Body of pancreas (tissue), 4 donors: ENCODE measurements around the gene SLC27A1.

Source experiments
- CTCF ChIP-seq, 7 experiments: fragments of 450-650 bp in 4 of 7; fragments of 200-600 bp in 3 of 7; sonication (generic) in 3 of 7; IDR thresholded peaks; one replicate each; pipeline ENCODE4 v1.5.1; 2016 to 2019; ENCODE audit warnings: antibody characterized with exemption in 7 of 7
- POLR2A ChIP-seq, 3 donors: fragments of 450-650 bp; IDR thresholded peaks; one replicate each; pipeline ENCODE4 v1.6.1; 2016; ENCODE audit warnings: antibody characterized with exemption in 3 of 3, mild to moderate bottlenecking in 2 of 3

- no peak for TF ChIP-seq CTCF (IDR thresholded peaks at IDR 0.05)
- TF ChIP-seq POLR2A (IDR thresholded peaks at IDR 0.05), result no peak
These were observed 59.2 kb downstream of the SLC27A1 start for GRCh38 chr19:17529239-17530158.
